ENCODE results near the gene CLTC.

The CLTC gene

DNA sequence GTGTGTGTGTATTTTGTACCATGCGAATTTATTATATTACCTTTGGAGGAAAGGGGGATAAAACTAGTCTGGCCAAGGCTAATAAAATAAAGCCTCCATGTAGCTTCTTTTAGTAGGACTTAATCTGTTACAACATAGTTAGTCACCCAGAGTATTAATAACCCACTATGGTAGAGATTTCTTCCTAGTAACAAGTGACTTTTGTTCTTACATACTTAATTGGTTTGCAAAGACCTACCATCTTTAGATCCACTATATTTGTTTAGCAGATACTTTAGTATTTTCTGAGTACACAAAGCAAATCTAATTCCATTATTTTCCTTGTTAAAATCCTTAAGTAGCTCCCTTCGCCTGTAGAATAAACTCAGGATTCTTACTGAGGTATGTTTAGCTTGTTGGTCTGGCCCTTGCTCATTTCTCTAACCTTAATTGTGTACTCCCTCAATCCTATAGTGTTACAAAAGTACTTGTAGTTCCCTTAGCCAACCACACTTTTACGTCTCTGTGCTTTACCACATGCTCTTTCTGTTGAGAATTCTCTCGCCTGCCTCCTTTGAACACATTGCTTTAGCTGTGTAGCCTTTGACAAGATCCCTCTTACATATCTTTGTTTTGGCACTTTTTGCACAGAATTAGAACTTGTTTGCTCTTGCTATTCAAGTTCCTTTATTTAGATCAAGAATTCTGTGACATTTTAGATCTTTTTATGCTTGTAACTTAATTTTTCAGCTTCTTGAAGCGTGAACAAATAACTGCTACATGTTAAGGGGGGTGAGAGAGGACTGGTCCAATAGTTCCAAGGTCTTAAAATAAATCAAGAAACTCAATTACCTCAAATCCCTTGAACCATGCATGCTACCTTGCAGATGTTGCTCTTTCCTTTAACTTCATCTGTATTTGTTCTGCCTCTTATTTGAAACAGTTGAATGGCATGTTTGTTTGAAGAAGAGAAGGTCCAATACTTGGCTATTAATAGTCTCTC, 23.8 kb downstream of the CLTC start:
- H3K36me3 ChIP-seq (ENCODE audit: control insufficient read depth, insufficient read depth, low read length), result peaks cover 5% of the 10 kb centered on the region

DNA sequence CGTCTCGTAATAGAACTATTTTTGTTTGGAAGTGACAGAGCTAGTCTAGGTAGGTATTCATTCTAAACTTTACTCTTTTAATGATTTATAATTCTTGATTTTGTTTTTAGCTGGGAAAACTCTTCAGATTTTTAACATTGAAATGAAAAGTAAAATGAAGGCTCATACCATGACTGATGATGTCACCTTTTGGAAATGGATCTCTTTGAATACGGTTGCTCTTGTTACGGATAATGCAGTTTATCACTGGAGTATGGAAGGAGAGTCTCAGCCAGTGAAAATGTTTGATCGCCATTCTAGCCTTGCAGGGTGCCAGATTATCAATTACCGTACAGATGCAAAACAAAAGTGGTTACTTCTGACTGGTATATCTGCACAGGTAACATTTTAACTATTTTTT, 27.6 kb downstream of the CLTC start:
- H3K4me3 ChIP-seq (replicated peaks; ENCODE audit: low read depth, low read length), result no peak overlapping the region
- no peak for TF ChIP-seq CTCF (IDR thresholded peaks at IDR 0.05; ENCODE audit: insufficient read depth, low read length, poor library complexity, severe bottlenecking)
- peaks cover 8% of the 10 kb centered on the region for H3K36me3 ChIP-seq (ENCODE audit: control insufficient read depth, insufficient read depth, low read length)
- H3K27me3 ChIP-seq (replicated peaks; ENCODE audit: control insufficient read depth, insufficient read depth, low read length), result no peaks in the 10 kb centered on the region
- DNase-seq (ENCODE audit: extremely low read depth, insufficient read length), result no peak

More for the DNA sequence above, 23.8 kb downstream of the CLTC start:
- no peaks in the 10 kb centered on the region for H3K27me3 ChIP-seq (replicated peaks; ENCODE audit: control insufficient read depth, insufficient read depth, low read length)
- no peak for DNase-seq (ENCODE audit: extremely low read depth, insufficient read length)
- no peak overlapping the region for H3K4me3 ChIP-seq (replicated peaks; ENCODE audit: low read depth, low read length)
- no peak for TF ChIP-seq CTCF (IDR thresholded peaks at IDR 0.05; ENCODE audit: insufficient read depth, low read length, poor library complexity, severe bottlenecking)

DNA sequence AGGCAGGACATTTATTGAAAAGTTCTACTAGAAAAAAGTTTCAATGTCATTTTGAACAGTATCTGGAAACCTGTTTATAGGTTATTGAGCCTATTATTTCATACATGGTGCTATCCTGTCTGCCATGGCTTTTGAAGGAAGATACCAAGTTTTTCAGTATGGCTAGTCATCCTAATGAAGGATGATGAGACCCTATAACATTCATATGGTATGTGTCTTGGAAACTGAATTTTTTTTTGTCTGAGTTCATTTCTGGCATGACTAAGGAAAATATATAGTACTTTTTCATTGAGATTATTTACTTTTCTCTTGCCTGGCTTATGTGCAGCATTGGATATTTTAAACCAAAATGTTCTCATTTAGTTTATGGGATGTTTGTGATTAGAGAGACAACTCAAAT, 30.2 kb downstream of the CLTC start:
- no peak for DNase-seq (ENCODE audit: extremely low read depth, insufficient read length)
- no peak for TF ChIP-seq CTCF (IDR thresholded peaks at IDR 0.05; ENCODE audit: insufficient read depth, low read length, poor library complexity, severe bottlenecking)
- H3K36me3 ChIP-seq (ENCODE audit: control insufficient read depth, insufficient read depth, low read length), result peaks cover 12% of the 10 kb centered on the region
- no peak overlapping the region for H3K4me3 ChIP-seq (replicated peaks; ENCODE audit: low read depth, low read length)
- no peaks in the 10 kb centered on the region for H3K27me3 ChIP-seq (replicated peaks; ENCODE audit: control insufficient read depth, insufficient read depth, low read length)

DNA sequence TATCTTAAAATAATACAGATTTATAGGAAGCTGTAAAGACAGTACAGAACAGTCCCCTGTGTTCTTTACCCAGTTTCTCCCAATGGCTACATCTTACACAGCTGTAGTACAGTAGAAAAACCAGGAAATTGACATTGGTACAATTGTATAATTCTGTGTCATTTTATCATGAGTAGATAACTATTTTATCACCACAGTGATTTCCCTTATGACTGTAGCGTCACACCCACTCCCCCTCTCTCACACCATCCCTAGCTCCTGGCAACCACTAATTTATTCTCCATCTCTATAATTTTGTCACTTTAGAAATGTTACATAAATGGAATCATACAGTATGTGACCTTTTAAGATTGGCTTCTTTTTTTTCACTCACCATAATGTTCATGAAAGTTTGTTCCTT, 30.9 kb downstream of the CLTC start:
- peaks cover 12% of the 10 kb centered on the region for H3K36me3 ChIP-seq (ENCODE audit: control insufficient read depth, insufficient read depth, low read length)
- no peak for DNase-seq (ENCODE audit: extremely low read depth, insufficient read length)
- TF ChIP-seq CTCF (IDR thresholded peaks at IDR 0.05; ENCODE audit: insufficient read depth, low read length, poor library complexity, severe bottlenecking), result no peak

GRCh38 chr17:59651346-59651745, 31.7 kb downstream of the CLTC start:
- no peaks in the 10 kb centered on the region for H3K27me3 ChIP-seq (replicated peaks; ENCODE audit: control insufficient read depth, insufficient read depth, low read length)
- no peak for DNase-seq (ENCODE audit: extremely low read depth, insufficient read length)
- TF ChIP-seq CTCF (IDR thresholded peaks at IDR 0.05; ENCODE audit: insufficient read depth, low read length, poor library complexity, severe bottlenecking), result no peak
- H3K4me3 ChIP-seq (replicated peaks; ENCODE audit: low read depth, low read length), result no peak overlapping the region
- H3K36me3 ChIP-seq (ENCODE audit: control insufficient read depth, insufficient read depth, low read length), result peaks cover 9% of the 10 kb centered on the region

More for the DNA sequence above, 30.9 kb downstream of the CLTC start:
- H3K4me3 ChIP-seq (replicated peaks; ENCODE audit: low read depth, low read length), result no peak overlapping the region
- H3K27me3 ChIP-seq (replicated peaks; ENCODE audit: control insufficient read depth, insufficient read depth, low read length), result no peaks in the 10 kb centered on the region
